HT-29 (cell line): Measurements from ENCODE around the gene KRCC1. TPM values are rescaled to one million over a fixed set of nuclear protein-coding genes. Genes with fewer than 3 reads are reported as not detected.
"Not testable (repeated sequence)": the region's sequence is repeated elsewhere in the genome, so short reads cannot be mapped to it uniquely, and the experiment has no call there.

ENCODE experiments used
- DNase-seq: peaks from one replicate; pipeline ENCODE4 v3.0.0-alpha.2; 2015; ENCODE audit warnings: low spot score
- small RNA-seq: library from RNA; depleted of rRNA; stranded (forward); fragments of <200 nt; gene quantifications from one replicate; pipeline ENCODE3, GENCODE V24; 2014
- total RNA-seq: library from RNA; depleted of rRNA; stranded (reverse); fragments of >200 nt; shearing (Covaris generic); gene quantifications from 2 replicates; pipeline ENCODE4 v1.2.3, GENCODE V29; 2014; rRNA removed

KRCC1 gene
- total RNA-seq, 1 experiment from 2014 or later: 7.3 TPM

GRCh38 chr2:88003074-88003755, 52.4 kb downstream of the KRCC1 start:
- no peak for DNase-seq

GRCh38 chr2:88002359-88002707, 53.2 kb downstream of the KRCC1 start:
- DNase-seq: no peak

DNA sequence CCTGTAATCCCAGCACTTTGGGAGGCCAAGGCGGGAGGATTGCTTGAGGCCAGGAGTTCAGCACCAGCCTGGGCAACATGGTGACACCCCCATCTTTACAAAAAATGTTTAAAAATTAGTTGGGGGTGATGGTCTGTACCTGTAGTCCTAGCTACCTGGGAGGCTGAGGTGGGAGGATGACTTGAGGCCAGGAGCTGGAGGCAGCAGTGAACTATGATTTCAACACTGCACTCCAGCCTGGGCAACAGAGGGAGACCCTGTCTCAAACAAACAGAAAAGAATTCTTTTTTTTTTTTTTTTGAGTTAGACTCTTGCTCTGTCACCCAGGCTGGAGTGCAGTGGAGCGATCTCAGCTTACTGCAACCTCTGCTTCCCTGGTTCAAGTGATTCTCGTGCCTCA, 55.1 kb downstream of the KRCC1 start:
- not testable (repeated sequence) for DNase-seq

- no peak for DNase-seq
These were observed 59.0 kb downstream of the KRCC1 start for GRCh38 chr2:87996570-87996969.

DNA sequence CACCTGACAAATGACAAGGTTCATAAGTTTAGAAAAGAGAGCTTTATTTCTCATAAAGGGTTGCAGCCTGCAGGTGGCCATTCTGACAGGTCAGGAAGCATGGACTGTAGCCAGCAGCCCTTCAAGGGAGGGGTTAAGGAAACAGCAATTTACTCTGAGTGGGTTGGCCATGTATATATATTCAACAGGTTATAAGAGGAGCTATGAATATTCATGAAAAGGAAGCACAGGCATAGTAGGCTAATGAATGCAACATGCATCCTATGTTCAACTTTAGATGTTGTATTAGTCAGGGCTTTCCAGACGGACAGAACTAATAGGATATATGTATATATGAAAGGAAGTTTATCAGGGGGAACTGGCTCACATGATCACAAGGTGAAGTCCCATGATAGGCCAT, 59.8 kb downstream of the KRCC1 start:
- DNase-seq: no peak

GRCh38 chr2:87994304-87994850, 61.2 kb downstream of the KRCC1 start:
- not testable (repeated sequence) for DNase-seq

DNA sequence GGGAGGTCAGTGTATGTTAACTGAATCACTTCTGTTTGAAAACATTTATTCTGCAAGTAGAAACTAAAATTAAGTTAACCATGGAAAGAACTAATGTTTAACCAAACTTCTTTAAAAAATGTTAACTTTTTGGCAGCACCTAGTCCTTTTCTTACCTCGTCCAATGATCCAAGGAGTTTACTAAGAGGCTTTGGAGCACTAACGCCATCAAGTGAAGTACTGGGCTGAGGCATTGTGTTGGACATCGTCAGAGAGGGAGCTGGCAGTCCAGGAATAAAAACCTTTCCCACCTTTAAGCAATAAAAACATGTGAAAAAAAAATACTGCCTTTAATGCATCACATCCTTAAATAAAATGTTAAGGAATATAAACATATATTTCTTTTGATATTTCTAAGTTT, 63.0 kb downstream of the KRCC1 start:
- not testable (repeated sequence) for DNase-seq

DNA sequence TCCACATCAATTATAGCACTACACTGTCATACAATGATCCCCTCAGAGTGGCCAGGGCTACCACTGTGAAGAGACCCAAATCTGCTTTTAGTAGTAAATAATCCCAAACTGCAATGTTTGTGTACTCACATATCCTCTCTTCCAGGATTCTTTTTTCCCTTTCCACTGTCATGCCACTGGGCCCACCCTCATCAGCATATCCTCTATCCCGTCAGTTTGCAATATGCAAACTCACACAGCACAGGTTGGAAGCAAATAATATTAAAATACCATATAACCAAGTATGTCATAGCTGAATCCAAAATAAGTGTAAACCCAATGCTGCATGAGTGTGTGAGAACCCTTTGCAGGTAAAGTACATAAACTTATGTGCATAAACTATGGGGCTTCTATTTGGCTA, 68.1 kb downstream of the KRCC1 start:
- DNase-seq: not testable (repeated sequence)

DNA sequence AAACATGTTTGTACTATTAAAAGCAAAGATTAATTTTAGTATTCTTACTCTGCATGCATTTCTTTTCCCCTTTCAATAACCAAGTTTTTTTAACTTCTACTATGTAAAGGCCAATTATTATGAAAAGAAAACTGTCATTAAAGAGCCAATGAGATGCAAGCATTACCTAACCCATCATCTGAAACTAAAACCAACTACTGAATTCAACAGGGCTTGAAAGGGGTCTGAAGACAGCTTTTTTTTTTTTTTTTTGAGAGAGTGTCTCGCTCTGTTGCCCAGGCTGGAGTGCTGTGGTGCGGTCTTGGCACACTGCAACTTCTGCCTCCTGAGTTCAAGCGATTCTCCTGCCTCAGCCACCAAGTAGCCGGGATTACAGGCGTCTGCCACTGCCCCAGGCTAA, 69.7 kb downstream of the KRCC1 start:
- DNase-seq: not testable (repeated sequence)

- DNase-seq: not testable (repeated sequence)
These were observed 74.4 kb downstream of the KRCC1 start for GRCh38 chr2:87981182-87981581.

Small RNAs within 50 kb of the gene (small RNA-seq; reads per million reads assigned to genes)
- not detected for gene MIR4780
- gene RNU2-63P: 7.7 reads per million, percentile 86 among the genes with 10 or more reads in this experiment

Other genes starting within 250 kb of the KRCC1 start
- gene RGPD2, start 230.0 kb downstream of the KRCC1 start, total RNA-seq: not detected in 2 replicates
- gene RNU2-63P, start 39.2 kb downstream of the KRCC1 start, total RNA-seq: not detected in 2 replicates
- not detected in 2 replicates for gene SMYD1, start 12.0 kb upstream of the KRCC1 start, total RNA-seq
- gene FABP1, start 72.3 kb upstream of the KRCC1 start, total RNA-seq: 0.21 TPM in 1 of 2 replicates, not detected in the other
- gene THNSL2, start 114.6 kb upstream of the KRCC1 start, total RNA-seq: 1.2 and 1.6 TPM in 2 replicates